HG03139 (cell line): ENCODE data around the gene HTR4.
"Not testable (repeated sequence)": the region's sequence is repeated elsewhere in the genome, so short reads cannot be mapped to it uniquely, and the experiment has no call there.

Source experiments
- ATAC-seq: cut with Tn5 transposase; IDR thresholded peaks from one replicate; pipeline ENCODE4 v1.9.1; 2021; ENCODE audit not compliant: unreplicated experiment

HTR4 gene, protein sequence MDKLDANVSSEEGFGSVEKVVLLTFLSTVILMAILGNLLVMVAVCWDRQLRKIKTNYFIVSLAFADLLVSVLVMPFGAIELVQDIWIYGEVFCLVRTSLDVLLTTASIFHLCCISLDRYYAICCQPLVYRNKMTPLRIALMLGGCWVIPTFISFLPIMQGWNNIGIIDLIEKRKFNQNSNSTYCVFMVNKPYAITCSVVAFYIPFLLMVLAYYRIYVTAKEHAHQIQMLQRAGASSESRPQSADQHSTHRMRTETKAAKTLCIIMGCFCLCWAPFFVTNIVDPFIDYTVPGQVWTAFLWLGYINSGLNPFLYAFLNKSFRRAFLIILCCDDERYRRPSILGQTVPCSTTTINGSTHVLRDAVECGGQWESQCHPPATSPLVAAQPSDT

DNA sequence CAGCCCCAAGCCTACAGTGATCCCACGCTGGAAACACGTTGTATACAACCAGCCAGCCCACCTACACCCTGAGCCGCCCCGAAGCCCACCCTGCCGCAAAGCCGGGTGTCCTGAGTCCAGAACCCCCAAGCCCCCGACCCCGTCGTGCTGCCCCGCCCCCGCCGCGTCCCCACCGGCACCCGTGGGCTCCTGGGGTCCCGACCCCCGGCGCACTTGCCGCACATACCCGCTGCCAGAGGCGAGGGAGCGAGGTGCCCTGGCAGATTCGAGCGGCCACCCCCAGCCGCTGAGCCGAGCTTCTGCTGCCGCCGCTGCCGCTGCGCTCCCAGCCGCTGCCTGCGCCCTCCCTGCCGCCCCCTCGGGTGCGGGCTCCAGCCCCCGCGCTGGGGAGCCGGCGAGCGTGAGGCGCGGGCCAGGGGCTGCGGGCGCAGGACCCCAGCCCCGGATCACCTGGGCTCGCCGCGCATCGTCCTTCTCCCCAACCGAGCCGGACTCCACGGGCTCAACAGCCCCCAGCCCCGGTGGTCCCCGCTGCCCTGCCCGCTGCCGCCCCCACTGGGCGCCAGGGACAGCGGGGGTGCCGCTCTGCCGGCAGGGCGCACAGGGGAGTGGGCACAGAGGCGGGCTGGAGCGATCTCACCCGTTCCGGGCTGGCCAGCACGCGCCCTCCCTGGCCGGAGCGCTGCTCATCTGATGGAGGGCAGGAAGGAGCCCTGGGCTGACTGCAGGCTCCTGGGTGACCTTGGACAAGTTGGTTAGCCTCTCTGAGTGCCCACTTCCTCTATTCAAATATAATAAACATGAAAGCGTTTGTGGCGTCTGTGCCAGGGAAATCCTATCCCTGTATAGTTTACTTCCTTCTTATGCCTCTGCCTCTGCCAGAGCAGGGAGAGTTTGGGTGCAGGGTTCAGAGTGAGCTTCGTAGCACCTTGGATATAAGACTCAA lies at the start of gene HTR4:
TSS of gene HTR4 (minus strand) at position 692 of the 946 bp plus-strand sequence. CDS start 17,513 bp downstream, outside the sequence.
- ATAC-seq: no peak

DNA sequence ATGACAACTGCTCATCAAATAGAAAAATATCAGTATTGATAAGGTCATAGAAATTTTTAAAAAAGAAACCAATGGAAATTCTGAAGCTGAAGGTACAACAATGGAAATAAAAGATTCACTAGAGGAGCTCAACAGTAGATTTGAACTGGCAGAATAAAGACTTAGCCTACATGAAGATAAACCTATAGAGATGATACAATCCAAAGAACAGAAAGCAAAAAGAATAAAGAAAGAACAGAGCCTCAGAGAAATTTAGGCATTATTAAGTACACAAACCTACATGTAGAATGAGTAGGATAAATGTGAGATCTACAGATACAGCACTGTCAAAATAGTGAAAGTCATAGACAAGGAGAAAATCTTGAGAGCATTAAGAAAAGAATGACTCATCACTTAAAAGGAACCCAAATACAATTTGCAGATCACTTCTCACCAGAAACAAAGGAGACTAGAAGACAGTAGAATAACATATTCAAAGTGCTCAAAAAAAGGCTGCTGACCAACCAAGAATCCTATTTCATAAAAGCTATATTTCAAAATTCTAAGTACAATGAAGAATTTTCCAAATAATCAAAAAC lies 47.8 kb upstream of the HTR4 start:
- ATAC-seq: no peak

GRCh38 chr5:148699028-148699427 lies 44.7 kb upstream of the HTR4 start:
- ATAC-seq: no peak

DNA sequence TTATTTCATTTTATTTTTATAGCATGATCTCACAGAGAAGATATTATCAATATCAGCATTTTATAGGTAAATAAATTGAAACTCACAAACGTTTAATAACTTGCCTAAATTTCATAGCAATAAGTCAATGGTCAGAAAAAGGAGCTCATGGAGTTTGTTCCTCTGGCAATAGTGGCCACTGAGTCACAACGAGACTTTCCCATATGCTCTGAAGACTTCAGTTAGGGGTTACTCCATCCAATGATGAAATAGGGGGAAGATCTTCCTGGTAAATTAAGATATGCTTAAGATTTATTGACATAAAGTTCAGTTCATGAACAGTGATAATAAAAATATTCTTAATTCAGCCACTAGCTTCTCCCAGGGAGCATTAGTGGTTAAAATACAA lies 43.5 kb upstream of the HTR4 start:
- no peak for ATAC-seq

GRCh38 chr5:148697180-148697808 lies 43.0 kb upstream of the HTR4 start:
- ATAC-seq: no peak

GRCh38 chr5:148696187-148697036 lies 42.1 kb upstream of the HTR4 start:
- no peak for ATAC-seq

GRCh38 chr5:148690945-148691344 lies 36.6 kb upstream of the HTR4 start:
- ATAC-seq: no peak

GRCh38 chr5:148688787-148689186 lies 34.5 kb upstream of the HTR4 start:
- ATAC-seq: no peak

DNA sequence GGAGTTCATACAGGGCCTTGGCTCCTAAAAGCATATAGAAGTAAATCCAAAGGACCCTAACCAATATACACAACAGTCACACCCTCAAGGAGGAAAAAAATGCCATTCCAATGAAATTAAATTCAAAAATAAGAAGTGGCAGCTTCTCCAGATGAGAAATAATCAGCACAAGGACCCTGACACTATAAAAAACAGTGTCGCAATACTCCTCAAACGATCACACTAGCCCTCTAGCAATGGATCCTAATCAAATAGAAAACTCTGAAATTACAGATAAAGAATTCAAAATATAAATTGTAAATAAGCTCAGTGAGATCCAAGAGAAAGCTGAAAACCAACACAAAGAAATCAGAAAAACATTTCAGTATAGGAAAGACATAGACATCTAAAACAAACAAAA lies 33.5 kb upstream of the HTR4 start:
- ATAC-seq: no peak

GRCh38 chr5:148687427-148687826 lies 33.1 kb upstream of the HTR4 start:
- peak; percentile 95 for ATAC-seq

- no peak for ATAC-seq
Observed at GRCh38 chr5:148686660-148687059, 32.3 kb upstream of the HTR4 start.

DNA sequence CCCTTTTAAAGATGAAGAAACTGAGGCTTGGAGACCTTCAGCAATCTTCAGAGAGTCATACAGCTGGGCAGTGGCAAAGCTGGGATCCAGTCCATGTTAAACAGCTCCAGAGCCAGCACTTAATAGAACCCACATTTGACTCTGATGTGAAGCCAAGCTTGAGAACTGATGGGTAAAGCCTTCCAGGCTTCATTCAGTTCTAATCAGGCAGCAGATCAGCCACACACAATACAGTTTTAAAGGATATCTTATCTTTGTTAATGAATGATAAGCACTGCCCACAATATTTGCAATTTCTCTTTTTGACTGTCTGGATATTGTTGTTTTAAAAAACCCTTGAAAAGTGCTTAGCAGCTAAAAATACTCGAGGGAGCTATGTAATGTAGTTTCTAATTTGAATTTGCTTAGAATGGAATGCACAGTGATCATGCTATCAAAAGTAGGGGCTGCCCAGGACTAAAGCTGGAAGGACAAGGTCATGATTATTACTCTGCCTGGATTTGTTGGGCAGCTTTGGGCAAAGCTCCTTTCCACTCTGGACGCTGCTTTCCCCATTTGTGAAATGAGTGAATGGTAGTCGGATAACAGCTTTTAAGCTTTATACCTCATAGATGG lies 31.3 kb upstream of the HTR4 start:
- ATAC-seq: no peak

DNA sequence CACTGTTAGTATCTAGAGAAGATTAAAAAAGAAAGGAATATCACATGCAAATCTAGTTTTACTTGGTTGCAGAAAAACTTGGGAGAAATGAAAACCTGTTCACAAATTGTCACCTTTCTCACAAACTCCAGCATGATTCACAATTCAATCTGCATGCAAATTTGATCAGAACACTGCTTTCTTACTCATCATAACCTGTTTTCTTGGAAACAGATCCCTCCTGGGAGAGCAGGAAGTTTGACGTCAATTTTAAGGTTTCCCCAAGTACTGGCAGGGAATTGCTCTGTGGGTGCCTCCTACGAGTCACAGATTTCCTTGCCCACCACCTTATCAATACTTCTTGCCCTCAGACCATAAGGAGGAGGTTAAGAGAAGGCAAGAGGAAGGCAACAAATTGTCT lies 30.2 kb upstream of the HTR4 start:
- ATAC-seq: no peak

GRCh38 chr5:148683651-148684050 lies 29.3 kb upstream of the HTR4 start:
- ATAC-seq: no peak

GRCh38 chr5:148682058-148683026 lies 28.0 kb upstream of the HTR4 start:
- ATAC-seq: no peak

- ATAC-seq: no peak
Observed at GRCh38 chr5:148681157-148682057, 27.1 kb upstream of the HTR4 start.

GRCh38 chr5:148673704-148674103 lies 19.4 kb upstream of the HTR4 start:
- ATAC-seq: not testable (repeated sequence)

- ATAC-seq: no peak
Observed at GRCh38 chr5:148666353-148666752, 12.0 kb upstream of the HTR4 start.
